ENCODE measurements around the gene ZFAND3. TPM values are rescaled to one million over a fixed set of nuclear protein-coding genes. Genes with fewer than 3 reads are reported as not detected.
"Not testable (repeated sequence)": the region's sequence is repeated elsewhere in the genome, so short reads cannot be mapped to it uniquely, and the experiment has no call there.

The ZFAND3 gene
- total RNA-seq, 1 donor from 2014 or later, result 21.2 TPM

DNA sequence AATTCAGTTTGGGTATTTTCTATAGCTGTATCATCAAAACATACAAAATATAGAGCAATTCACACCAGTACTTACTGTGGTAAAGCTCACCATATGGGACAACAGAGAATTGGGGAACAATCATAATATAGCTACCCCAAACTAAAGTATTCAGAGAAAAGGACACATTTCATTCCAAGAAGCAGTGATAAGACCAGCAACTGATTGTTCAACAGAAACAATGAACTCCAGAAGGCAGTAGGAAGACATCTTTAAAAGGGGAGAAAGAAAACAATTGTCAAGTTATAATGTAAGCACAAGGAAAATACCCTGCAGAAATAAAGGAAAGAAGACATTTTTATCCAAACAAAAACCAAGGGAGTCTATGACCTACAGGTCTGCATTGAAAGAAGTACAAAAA is 210.9 kb downstream of the ZFAND3 start:
- no peak for FAIRE-seq
- DNase-seq (ENCODE audit: low spot score in 2 of 2), result no peak

DNA sequence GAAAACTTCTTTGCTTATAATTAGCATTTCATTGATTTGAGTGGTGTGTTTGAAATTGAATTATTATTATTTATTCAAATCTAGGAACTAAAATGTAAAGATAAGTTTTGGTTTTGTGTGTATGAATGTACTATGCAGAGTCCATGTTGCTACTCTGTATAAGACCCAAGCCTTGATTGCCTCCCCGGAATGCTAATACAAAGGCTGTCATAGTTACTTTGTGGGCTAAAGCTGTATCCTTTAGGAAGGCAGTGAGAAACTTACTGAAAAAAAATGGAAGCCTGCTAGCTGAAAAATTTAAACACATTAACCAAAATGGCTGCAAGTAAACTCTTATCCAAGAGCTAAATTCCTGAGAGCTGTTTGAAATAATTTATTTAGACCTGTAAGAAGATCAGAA is 213.3 kb downstream of the ZFAND3 start:
- FAIRE-seq (no peak), DNase-seq (ENCODE audit: low spot score in 2 of 2) (no peak)

DNA sequence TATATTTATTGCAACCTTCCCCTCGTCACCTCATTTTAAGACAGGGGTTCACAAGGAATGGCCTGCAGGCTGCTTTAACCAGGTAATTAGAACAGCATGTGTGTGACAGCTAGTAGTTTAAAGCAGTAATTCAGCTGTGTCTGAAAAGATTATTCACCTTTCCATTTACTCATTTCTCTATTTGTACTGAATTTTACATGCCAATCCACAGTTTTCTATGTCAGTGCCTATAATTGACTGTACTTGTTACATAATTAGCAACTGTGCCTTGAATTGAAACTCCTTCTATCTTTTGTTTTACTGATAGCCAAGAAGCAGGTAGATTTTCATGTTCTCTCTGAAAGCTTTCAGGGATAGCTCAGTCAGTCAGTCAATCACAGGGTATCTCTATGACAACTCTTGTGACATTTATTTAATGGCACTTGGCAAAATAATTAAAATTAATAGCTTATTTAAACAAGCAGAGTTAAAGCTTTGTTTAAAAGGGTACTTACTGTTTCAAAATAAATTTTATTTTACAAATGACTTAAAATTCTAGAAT is 214.0 kb downstream of the ZFAND3 start:
- no peak for FAIRE-seq
- no peak for DNase-seq (ENCODE audit: low spot score in 2 of 2)

DNA sequence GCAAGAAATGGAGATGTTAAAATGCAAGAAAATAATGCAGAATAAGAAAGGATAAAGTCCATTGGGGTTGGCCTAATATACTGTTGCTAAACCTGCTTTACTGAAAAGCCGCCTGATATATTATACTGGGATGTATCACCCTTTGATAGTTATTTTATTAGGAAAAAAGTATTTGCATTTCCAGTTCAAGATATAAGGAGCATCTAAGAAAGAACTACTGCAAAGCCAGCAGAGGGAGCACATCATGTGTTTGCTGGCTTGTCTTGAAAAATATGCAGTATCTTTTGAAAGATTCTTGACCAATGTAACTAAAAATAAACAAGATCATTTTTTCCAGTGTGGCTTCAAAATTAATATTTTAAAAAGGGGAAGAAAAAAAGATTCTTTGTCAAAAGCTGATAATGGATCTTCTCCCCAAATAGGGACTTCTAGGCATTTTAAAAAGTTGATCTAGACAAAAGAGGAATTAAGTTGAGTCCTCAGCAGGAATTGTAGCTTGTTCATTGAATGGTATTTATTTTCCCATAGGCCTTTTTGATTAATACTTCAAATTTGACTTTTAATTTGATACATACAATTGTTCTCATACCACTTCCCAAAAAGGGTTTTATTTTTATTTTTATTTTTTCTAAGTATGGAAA is 214.9 kb downstream of the ZFAND3 start:
- FAIRE-seq (peak; percentile 92), DNase-seq (ENCODE audit: low spot score in 2 of 2) (peak in 1 of 2 donors; percentile 4)

DNA sequence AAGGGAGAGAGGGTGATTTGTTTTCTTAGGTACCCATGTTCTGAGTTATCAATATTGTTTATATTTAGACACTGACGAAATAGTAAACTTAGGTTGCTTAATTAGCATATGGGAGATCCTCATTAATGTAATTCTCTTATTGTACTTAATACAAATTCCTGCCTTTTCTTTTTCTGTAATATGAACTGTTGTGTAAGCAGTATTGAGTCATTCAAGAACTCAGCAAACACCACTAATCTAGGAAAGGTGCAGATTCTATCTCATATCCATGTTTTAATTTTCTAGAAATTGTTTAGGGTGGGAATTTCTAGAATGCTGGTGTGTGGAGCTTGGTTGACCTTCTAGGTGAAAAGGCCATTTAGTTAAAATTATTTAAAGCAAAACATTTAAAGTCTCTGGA is 216.0 kb downstream of the ZFAND3 start:
- DNase-seq (ENCODE audit: low spot score in 2 of 2), result no peak
- FAIRE-seq, result no peak

DNA sequence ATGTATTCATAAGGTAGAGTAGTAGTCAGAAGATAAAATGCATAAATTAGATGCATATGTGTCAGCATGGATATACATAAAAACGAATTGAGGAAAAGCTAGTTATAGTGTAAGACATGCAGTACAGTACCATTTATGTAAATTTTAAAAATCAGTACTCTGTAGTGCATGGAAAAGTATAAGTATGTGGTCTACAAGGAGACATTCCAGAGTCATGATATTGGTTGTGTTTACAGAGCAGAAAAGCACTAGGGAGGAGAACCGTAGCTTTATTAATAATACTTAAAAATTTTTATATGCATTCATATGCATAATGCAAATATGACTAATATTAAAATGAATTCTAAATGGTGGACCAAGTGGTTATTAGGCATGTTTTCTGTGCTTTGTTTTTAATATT is 220.0 kb downstream of the ZFAND3 start:
- no peak for DNase-seq (ENCODE audit: low spot score in 2 of 2)

DNA sequence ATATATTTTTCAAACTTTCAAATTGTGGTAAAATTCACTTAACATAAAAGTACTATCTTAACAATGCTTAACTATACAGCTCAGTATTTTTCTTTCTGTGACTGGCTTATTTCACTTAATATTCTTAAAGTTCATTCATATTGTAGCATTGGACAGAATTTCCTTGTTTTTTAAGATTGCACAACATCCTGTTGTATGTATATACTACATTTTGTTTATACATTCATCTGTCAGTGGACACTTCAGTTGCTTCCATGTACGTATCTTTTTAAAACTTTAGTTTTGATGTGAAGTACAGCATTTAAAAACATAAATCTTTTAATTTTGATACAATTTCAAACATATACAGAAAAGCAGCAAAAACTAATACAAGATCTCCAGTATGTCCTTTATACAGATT is 220.7 kb downstream of the ZFAND3 start:
- DNase-seq (ENCODE audit: low spot score in 2 of 2) (no peak), FAIRE-seq (no peak)

More for the DNA sequence above, 220.0 kb downstream of the ZFAND3 start:
- FAIRE-seq, result no peak

DNA sequence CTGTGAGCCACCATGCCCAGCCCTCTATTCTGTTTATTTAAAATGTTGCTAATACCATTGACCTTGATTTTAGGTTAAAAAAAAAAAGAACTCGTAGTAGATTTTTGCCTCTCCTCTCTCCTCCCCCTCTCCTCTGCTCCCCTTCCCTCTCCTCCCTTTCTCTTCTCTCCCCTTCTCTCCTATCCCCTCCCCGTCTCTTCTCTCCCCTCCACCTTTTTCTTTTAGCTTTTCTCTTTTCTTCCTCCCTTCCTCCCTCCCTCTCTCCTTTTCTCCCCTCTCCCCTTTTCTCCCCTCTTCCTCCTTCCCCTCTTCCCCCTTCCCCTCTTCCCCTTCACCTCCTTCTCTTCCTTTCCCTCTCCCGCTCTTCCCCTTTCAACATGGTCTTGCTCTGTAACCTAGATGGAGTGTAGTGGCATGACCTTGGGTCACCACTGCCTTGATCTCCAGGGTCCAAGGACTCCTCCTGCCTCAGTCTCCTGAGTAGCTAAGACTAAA is 223.8 kb downstream of the ZFAND3 start:
- DNase-seq (ENCODE audit: low spot score in 2 of 2) (no peak), FAIRE-seq (no peak)

DNA sequence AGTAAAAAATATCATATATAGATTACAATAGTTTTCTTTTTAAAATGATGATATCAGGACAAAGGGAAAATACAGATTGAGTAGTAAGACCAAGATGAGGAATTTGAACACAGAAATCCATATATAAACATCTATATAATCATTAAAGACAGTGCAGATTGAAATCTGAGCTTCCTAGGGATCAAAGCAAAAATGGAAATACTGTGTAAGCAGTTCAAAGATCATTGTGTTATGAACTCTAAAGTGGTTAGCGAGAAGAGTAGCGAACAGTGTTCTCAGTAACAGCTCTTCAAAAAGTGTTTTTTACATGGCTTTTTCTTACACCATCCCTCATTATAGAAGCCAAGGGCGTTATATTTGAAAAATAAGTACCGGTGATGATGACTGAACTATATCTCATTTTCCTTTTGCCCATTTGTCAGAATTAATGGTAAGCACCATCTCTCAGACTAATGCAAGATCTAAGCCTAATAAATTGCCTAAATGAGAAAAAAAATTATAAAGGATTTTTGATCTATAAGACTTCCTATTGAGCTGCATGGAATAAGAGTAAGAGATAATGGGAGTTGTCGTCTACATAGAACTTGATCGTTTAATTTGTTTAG is 226.3 kb downstream of the ZFAND3 start:
- DNase-seq (ENCODE audit: low spot score in 2 of 2), result no peak
- FAIRE-seq, result no peak

DNA sequence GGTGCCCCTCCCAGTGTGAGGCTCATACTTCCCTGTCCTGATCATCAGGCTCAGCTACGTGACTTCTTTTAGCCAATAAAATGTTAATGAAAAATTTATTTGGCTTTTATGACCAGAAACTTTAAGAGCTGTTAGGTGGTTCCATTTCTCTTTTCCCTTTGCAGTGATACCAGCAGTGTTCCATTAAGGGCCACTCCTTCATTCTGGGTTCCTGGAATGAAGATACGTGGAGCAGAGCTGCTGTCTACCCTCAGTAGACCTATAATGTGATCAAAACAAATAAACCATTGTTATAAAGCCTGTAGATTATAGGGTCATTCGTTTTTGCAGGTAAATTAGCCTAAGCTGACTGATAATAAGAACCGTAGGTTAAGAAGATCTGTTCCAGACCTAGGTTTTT is 228.0 kb downstream of the ZFAND3 start:
- no peak for DNase-seq (ENCODE audit: low spot score in 2 of 2)
- FAIRE-seq, result no peak

DNA sequence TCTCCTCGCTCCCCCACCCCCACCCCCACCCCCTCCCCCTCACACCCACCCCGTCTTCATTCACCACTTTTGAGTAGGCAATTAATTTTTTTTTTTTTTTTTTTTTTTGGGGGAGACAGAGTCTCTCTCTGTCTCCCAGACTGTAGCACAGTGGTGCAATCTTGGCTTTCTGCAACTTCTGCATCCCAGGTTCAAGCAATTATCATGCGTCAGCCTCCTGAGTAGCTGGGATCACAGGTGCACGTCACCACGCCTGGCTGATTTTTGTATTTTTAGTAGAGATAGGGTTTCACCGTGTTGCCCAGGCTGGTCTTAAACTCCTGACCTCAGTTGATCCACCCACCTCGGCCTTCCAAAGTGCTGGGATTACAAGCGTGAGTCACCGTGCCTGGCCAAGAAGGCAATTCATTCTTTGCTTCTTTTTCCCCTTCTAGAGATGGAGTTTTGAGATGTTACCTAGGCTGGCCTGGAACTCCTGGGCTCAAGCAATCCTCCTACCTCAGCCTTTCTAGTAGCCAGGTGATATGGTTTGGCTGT is 230.4 kb downstream of the ZFAND3 start:
- FAIRE-seq; DNase-seq (ENCODE audit: low spot score in 2 of 2): not testable (repeated sequence)

DNA sequence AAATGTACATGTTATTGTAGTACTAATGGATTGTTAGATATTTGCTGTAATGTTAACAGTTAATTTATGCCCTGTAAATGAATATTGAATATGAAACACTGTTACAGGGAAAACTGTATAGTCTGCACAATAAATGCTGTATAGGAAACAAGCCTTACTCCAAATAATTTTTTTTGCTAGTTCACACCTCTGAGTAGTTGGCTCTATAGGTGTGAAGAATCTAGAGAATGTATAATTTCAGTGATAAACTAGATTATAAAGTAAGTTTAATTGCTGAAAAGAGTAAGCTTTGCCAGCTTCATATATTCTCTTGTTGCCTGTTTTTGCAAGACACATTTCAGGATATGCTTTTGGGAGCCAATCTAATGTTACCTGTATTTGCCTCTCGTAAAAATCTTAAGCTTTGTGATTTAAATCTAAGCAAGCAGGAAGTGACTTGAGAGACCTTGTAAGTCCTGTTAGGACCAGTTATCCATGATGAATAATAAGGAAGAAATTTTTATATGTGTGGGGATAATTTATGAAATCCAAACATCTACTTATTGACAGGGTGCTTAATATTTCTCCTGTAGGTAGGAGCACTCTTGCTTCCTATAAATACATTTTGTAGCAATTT is 232.4 kb downstream of the ZFAND3 start:
- no peak for FAIRE-seq
- DNase-seq (ENCODE audit: low spot score in 2 of 2), result no peak

DNA sequence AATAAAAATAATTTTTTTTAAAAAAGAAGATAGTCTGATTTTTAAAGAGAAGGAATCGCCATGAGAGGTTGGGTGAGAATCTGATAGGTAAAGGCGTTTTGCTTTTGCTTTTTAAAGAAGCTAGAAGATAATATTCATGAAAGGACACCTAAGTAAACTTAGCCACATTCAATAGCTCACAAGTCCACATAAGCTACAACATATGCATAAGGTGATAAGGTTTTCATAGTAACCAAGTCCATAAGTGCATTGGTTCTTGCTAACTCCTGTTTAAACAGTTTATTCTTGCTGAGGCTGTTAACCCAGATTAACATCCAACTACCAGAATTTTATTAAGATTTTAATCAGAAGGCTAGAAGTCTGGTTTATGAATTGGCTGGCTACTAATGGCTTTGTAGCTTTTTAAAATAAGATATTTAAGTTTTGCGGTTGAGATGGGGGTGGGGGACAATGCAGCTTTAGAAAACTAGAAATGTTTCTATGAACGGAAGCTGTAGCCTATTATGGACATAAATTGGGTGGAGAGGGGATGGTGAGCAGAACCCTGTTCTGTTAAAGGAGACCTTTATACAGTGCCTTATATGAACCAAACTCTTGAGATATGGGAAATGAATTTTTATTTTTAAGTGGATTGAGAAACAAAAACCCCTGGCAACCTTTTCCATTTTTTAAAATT is 235.1 kb downstream of the ZFAND3 start:
- FAIRE-seq (no peak), DNase-seq (ENCODE audit: low spot score in 2 of 2) (no peak)

DNA sequence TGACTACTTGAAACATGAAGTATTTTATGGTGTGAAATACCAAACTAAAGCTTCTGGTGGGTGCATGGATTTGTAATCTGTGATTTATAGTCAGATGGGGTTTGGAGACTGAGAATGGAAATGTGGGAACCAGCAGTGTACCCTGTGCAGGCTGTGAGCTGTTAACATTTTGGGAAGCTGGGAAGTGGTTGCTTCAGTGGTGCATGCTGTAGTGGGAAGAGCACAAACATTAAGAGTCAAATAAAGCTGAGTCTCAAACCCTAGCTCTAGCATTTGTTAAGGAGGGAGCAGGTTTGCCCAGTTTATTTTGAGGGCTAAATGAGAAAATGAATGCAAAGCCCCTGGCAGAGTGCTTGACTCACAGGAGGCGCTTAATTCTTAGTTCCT is 235.7 kb downstream of the ZFAND3 start:
- FAIRE-seq, result no peak
- DNase-seq (ENCODE audit: low spot score in 2 of 2), result no peak

DNA sequence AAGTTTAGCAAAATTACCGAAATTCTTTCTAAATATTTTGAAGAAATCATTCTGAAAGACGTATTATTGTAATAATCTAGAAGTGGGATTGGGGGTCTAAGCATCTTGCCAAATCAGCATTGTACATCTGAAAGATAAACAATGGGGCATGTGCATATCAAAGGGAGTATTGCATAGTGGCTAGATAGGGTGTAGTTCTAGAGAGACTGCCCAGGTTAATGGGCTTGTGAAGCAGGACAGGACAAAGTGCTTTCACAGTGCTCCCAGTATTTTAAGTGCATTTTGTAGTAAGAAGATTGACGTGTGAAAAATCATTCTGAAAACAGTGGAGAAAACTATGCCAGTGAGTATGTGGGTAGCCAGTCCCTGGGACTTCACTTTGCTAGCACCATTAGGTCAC is 236.8 kb downstream of the ZFAND3 start:
- DNase-seq (ENCODE audit: low spot score in 2 of 2) (no peak), FAIRE-seq (no peak)

DNA sequence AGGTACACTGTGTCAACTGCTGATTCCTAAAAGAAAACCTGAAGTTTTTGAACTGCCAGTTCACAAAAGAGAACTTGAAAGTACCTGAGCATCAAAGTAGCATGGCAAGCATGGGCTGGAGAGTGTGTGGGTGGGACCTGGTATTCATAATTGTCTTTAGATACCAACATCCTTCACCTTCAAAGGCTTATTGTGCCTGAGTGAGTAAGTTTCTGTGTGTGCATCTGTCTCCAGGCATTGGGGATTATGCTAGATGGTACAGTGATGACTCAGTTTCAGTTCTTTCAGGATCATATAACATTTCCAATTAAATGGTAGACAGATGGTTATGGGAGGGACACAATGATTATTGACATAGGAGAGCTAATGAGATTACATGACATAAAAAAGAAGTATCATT is 238.5 kb downstream of the ZFAND3 start:
- DNase-seq (ENCODE audit: low spot score in 2 of 2), result no peak
- no peak for FAIRE-seq

DNA sequence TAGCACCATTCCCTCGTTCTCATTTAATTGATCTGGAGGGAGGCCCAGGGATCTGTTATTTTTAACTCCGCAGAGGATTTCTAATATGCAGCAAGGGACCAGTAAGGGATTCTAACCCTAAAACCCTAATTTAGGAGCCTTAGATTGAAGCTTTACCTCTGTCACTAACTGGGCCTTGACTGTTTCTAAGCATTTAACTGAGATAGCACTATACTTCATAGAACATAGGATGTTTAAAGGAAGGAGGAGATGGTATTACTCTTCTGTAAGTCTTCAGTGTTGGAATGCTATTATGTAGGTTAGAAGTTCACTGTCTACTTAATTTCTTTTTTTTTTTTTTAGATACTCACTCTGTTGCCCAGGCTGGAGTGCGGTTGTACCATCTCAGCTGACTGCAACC is 242.5 kb downstream of the ZFAND3 start:
- no peak for FAIRE-seq
- no peak for DNase-seq (ENCODE audit: low spot score in 2 of 2)

DNA sequence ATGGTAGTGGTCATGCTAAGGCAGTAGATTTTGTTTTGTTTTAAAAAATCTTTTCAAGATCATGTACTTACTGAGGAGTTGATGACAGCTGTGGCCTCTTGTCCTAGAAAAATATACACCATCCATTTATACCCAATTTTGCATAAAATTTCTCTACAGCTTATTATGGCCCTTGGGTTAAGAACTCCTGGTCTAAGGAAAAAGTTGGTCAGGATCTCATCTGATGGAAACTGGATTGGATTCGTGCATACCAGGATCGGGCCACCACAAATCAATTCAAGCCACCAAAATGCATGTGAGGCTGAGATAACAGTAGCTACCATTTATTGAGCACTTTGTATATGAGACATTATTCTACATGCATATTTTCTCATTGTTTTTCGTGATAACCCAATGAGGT is 244.4 kb downstream of the ZFAND3 start:
- DNase-seq (ENCODE audit: low spot score in 2 of 2) (no peak), FAIRE-seq (no peak)

DNA sequence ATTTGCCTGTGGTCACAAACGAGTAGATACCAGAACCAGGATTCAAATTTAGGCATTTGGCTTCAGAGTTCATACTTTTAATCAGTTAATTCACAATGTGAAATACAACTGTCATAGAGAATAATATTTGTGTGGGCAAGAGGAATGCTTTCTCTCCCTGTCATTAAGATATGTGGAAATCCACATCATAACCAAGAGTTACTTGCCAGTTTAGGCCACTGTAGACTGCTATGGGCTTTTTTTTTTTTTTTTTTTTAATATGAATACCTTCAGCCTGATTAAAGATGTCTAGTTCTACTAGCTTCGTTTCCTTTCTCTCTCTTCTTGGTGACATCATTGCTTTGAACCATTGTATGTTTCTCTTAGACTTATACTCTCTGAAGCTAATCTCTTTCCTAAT is 244.9 kb downstream of the ZFAND3 start:
- FAIRE-seq (no peak), DNase-seq (ENCODE audit: low spot score in 2 of 2) (no peak)

DNA sequence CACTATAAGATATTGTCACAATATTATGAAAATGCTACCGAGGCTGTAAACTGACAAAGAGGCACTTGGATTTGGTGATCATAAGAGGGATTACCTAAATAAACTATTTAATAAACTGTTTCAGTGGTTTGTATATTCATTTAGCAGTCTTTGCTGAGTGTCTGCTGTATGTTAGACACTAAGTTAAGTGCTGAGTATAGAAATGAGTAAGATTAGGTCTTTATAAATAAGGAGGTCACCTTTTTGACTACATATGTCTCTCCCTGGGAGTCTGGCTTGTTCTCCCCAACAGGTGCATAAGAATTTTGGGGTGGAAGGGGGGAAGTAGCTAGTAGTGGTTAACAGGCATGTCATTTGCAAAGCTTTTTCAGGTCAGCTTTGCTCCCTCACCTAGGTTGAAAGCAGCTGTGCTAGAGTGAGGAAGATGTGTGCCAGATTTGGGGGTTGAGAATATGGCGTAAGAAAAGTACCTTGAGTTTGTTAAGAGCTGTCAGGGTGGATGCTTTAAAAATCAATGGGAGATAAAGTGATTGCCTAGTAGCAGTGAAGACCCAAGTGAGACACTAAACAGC is 246.3 kb downstream of the ZFAND3 start:
- FAIRE-seq (no peak), DNase-seq (ENCODE audit: low spot score in 2 of 2) (no peak)

Measured in frontal cortex (tissue), 4 donors.